Right lobe of liver (tissue), 4 donors: ENCODE data around the gene KRTAP2-2.

ENCODE experiments used
- CTCF ChIP-seq, 4 donors: fragments of 200-600 bp in 3 of 4; fragments of 450-650 bp in 1 of 4; IDR thresholded peaks; one replicate each; pipeline versions ENCODE4 v1.5.1 to v1.8.0; 2016 to 2022; ENCODE audit warnings: antibody characterized with exemption in 4 of 4, mild to moderate bottlenecking in 2 of 4
- POLR2A ChIP-seq: fragments of 450-650 bp; IDR thresholded peaks from one replicate; pipeline ENCODE4 v1.6.1; 2017; ENCODE audit warnings: antibody characterized with exemption, mild to moderate bottlenecking
- donor health status: DM: no; HTN: no; CAD: no.
- donor health status: DM: no; HTN: no; CAD: no.
- donor health status: DM: no; HTN: yes; CAD: no.

GRCh38 chr17:41009936-41010335, 45.1 kb downstream of the KRTAP2-2 start:
- TF ChIP-seq CTCF (IDR thresholded peaks at IDR 0.05) (no peak), POLR2A (no peak)
